Midbrain (tissue), 1 donor: ENCODE measurements around the gene KAT6B.

Experiments used
- DNase-seq: peaks from one replicate; lab custom pipeline; 2025; lab: John Stamatoyannopoulos, UW

KAT6B gene

DNA sequence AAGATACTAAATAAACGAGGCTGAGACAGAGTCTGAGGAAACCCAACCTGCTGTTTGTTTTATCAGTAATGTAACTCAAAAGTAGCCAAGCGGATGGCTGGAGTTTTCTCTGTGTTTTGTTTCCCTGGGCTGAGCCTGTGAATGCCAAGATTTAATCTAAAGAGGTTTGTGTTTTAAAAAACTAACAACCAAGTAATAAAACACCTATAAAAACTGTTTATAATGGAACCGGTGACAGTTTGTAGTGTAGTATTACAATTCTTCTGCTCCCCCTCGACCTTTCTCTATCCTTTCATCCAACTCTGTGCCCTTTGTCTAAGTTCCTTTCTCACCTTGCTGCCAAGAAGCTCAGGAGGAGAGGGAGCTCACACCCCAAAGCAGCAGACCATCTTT is 2.6 kb upstream of the KAT6B start:
- DNase-seq: no peak

DNA sequence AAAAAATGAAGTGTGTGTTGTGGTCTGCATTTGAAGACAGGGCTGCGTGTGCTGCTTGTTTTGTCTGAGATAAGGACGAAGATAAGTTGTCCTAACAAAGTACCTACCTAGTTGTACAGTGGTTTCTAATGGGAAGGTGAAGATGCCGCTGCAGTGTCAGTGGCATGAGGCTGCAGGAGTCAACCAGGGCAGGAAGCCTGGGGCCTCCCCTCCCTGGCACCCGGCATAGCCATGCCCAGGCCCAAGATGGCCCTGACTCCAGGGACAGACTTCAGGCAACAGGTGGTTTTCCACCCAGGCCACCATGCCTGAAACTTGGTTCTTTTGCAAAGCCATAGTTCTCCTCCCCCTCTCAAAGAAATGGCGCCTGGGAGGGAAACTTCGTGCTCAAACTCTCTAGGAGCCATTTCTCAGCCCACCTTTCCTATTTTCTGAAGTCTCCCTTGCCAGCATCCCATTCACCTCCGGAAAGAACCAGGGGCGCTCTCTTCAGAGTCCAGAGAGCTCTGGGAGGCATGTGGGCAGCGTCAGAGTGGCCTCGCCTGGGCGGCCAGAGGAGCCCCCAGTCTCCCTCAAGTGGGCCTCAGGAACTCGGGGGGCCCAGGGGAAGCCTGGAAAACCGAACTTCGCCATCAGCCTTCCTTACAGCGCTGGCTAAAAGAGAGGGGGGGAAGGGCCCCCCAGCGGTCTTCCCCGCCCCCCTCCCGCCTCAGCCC is 2.1 kb upstream of the KAT6B start:
- no peak for DNase-seq

DNA sequence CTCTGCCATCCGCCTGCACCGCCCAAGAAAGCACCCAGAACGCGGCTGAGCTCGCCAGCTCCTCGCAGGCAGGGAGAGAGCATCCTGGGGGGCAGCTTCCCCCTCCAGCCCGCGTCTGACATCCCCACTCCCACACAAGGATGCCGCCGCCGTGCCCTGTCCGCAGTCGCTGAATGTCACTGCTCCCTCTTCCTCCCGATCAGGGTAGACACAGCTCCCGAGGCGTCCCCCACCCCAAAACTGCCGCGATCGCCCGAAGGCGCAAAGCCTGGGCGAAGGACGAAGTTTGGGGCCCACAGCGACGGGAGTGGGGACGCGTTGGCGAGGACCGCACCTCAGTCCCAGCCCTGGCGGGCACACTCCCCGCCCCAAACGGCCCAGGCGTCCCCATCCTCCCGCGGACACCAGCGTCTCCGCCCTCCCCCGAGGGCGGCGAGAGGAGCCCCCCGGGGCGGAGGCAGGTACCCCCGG is 1.5 kb upstream of the KAT6B start:
- DNase-seq: peak; percentile 53

DNA sequence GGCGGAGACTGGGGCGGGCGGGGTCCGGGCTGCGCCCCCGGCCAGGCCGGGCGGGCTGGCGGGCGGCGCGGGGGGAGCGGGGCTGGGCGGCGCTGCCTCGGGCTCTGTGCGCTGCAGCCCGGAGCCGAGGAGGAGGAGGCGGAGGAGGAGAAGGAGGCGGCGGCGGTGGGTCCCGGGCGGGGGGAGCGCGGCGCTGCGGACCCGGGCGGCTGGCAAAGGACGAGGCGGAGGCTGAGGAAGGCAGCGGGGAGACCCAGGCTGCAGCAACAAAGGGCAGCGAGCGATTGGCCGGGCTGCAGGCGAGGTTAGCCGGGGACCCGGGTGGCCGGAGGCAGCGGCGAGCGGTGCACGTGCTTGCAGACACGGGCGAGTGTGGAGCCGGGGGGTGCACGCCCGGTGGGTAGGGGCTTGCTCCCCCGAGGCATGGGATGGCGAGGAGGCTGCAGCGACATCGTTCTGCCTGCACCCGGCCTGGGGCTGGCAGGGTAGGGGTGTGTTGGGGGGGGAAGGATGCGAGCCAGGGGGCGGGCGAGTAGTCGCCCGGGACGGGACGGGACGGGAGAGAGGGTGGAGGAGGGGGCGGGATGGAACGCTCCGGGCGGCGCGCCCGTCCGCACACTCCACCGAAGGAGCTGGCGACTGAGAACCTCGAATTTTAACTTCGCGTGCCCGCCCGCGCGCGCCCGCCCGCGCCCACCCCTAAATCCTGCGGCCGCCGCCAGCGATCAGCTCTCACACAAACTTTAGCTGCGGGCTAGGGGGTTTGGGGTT is 844 bp upstream of the KAT6B start:
- peak; percentile 71 for DNase-seq

DNA sequence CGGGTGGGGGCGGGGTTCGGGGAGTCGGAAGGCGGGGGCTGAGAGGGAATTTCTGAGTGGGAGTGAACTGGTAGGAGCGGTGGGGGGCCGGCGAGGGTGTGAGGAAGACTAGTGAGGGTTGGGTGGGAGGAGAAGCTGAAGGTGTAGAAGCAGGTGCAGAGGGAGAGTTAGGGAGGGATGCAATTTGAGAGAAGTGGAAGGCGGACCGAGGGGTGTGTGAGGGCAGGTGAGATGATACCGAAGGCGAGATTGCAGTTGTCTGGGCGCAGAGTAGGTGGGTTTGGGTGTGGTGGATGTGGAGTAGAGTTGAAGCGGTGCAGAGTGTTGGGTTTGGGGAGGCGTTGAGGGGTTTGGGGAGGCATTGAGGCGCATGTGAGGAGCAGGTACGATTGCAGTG is 643 bp downstream of the KAT6B start:
- no peak for DNase-seq

DNA sequence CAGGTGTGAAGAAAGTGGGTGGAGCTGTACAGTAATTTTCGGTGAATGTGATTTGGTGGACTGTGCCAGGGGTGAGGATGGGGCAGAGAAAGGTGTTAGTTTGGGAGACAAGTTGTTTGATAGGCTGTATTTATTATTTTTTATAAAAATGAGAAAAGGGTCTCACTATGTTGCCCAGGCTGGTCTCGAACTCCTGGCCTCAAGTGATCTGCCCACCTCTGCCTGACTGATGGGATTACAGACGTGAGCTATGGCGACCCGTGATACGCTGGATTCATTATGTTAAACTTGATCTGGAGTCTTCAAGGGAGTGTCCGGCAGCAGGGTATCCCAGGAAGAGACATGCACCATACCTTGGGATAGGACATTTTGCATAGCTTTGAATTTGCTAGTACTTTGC is 1.3 kb downstream of the KAT6B start:
- no peak for DNase-seq

DNA sequence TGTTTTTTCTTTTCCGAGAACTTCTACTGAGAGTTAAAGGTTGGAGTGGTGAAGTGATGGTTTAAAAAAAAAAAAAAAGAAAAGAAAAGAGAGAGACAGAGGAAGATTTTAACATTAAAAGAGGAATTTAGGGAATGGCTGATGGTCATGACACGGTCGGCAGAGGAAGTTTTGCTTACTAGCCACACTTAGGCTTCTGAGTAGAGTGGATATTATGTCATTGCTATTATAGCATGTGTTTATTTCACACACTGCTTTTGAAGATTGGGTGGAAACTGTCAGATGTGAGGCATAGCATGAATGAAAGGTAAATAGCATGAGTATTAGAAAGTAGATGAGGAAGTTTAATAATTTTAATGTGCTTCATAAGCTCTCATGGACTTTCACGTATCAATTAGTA is 2.5 kb downstream of the KAT6B start:
- DNase-seq: no peak

DNA sequence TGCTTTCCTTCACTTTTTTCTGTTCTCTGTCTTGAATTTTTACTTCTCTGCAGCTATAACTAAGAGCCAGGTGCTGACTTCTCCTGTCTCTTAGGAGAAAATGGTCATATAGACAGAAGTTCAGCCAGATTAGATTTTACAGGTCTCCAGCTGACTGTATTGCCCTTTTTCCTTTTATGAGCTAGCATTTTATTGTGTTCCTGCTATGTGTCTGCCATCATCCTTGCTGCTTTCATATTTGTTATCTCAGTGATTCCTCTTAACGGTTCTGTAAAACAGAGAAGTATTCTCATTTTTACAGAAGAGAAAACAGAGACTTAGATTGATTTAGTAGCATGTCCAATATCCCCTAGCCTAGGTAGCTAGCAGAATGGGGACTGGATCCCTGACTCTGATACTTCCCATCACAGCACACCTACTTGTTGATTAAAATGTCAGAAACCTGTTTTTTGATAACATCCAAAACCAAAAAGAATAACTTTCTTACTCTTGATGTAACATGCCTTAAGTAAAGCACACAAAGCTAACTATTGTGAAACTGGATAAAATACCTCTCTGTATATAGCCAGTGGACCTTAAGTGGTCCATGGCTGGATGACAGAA is 5.2 kb downstream of the KAT6B start:
- DNase-seq: no peak

DNA sequence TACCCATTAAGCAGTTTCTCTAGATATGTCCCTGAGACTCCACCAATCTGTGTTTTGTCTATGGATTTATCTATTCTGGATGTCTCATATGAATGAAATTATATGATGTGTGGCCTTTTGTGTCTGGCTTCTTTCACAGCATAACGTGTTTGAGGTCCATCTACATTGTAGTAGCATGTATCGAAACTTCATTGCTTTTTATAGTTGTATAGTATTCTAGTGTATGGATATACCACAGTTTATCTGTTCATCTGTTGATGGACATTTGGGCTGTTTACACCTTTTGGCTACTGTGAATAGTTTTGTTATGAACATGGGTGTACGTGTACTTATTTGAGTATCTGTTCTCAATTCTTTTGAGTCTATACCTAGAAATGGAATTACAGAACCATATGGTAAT is 9.6 kb downstream of the KAT6B start:
- DNase-seq: no peak

DNA sequence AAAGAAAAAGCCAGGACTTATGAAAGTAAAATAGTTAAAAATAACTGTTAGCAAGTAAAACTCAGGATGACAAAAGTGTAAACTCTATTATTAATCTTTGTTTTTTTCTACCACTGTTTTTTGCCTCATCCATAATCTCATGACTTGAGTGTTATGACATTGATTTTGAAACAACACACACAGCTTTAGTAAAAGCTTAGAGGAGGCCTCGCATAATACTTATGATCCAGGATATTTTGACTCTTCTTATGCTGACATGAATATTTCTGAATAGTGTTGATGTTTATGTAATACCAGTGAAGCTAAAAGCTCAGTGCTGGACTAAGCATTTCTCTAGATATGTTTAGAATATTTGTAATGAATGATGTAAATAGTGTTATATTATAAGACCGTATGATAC is 10.5 kb downstream of the KAT6B start:
- DNase-seq: no peak

DNA sequence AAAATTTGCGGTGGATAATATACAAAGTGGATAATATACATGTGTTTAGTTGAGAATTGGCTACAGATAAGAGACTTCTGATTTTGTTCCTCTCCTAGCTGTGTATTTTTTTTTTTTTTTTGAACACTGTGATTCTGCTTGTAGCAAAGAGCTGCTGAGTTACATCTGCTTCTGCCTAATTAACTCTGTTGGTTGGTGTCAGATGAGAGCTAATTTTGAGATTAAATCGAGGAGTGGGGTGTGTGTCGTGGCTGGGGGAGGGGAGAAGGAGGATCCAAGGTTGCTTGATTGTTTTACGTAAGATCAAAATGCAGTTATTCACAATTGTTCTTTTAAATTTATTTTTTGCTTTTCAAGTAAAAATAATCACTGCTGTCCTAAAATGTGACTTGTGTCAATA is 11.3 kb downstream of the KAT6B start:
- no peak for DNase-seq

DNA sequence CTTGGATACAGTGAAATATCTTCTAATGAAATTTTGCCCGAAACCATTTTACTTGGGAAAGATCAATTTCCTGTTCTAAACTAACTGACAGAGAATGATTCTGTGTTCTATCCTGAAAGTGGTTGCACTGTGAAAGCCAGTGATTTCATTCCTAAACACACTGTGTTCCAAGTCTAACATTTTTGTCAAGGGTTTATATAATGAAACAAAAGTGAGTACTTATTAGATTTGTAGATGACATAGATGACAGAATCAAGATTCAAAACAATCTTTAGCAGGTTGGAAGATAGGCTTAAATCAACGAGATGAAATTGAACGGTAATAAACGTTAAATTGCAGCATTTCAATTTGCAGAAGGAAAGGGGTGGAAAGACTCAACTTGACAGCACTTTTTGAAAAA is 13.3 kb downstream of the KAT6B start:
- DNase-seq: no peak

DNA sequence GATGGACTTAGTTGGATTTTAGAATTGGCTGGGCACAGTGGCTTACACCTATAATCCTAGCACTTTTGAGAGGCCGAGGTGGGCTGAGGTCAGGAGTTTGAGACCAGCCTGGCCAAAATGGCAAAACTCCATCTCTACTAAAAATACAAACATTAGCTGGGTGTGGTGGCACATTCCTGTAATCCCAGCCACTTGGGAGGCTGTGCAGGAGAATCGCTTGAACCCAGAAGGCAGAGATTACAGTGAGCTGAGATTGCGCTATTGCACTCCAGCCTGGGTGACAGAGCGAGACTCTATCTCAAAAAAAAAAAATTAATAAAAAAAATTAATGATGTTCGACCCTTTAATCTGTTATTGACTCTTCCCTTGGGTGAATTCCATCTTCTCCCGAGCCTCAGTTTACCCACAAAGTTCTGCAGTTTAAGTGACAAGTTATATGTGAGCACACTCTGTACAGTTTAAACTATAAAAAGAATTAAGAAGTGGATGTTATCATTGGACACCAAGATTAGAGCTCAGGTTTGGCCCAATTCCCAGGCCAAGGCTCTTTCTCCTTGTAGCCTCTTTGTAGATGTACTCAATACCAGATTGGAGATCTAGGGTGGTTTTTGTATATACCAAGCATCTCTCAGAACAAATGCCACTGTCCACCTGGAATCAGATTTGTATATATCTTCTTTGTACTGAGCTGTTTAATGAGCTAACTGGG is 15.0 kb downstream of the KAT6B start:
- DNase-seq: no peak

DNA sequence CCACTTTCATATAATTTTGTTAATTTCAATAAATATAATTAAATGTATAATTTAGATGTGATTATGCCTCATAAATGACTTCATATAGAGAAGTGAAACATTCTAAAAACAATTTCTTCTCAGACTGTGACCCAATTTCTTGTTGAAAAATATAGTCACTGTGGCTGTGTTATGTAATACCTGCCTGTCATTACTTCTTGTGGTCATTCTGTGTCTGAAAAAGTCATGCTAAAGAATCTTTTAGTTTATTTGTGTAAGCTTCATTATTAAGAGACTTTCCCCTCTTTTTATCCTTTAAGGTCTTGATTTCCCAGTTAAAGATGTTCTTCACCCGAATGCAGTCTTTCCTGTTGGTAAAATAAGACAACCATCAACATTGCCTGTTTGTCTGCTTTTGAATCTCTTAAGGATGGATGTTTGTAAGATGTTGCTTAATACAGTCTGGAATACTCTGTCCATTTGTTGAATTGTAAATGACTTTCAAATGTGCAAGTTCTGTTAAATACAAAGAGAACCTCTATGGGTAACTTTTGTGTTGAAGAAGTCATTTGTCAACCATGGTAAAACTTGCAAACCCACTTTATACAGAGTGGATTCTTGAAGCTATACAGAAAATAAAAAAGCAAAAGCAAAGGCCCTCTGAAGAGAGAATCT is 16.0 kb downstream of the KAT6B start:
- no peak for DNase-seq

DNA sequence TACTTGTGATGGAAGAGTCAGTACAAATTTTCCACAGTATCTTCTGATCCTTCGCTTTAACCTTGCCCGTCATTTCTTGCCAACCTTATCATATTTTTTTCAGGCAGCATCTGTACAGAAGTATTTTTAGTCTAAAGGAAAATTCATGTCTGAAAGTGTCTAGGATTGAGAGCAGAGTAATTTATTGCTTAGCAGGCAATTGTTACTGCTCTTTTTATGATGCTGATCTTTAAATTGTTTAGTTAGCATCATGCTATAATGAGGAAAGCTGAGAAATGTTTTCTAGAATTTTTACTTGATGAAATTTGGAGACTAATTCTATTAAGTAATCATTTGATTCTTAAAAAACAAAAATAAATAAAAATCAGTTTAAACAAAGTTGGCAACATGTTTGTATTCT is 20.6 kb downstream of the KAT6B start:
- DNase-seq: no peak

DNA sequence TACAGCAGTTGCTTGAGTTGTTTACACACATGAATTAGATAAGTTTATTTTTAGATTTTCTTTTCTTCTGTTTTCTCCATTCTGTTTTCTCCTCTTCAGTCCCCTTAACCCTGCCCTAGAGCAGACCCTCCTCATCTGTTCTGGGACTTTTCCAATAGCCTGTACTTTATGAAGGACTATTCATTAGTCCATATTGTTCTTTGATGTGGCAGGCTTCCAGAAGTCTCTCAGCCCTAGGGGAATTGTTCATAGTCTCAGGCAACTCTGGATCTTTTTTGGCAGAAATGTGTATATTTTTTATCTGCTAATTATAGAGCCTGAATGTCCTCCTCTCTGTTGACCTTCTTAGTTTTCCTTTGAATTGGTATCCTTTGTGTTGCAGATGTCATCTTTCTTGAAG is 25.4 kb downstream of the KAT6B start:
- DNase-seq: no peak

DNA sequence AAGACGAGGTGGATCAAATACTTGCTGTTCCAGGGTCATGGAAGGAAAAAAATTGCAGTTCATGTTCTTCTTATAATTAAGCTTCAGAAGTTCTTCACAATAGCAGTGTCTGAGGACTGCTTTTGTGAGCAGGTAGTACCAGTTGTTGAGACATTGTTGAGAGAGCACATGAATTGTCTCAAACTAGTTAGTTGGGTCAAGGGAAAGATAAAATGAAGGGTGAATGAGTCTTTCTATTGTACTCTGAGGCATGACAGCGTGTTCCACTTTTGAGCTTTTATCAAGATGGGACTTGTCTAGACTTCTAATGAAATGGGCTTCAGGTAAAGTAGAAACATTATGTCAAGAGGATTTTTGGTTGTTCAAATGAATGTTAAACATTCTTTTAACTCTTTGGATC is 26.0 kb downstream of the KAT6B start:
- no peak for DNase-seq

DNA sequence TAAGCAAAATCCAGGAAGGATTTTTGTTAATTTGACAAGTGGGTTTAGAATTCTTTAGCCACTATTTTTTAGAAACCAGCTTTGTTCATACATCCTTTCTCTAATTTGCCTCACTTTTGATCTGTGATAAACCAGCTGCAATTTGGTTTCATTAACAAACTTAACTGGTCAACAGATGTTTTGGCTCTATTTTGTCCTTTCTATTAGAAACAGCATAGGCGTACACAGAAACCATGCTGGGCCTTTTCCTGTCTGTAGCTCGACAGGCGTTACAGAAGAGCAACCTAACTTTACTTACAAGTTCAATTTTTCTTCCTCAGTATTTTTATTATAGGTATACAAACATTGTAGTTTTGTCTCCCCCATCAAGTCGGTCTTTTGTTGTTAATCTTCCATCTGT is 28.2 kb downstream of the KAT6B start:
- no peak for DNase-seq

DNA sequence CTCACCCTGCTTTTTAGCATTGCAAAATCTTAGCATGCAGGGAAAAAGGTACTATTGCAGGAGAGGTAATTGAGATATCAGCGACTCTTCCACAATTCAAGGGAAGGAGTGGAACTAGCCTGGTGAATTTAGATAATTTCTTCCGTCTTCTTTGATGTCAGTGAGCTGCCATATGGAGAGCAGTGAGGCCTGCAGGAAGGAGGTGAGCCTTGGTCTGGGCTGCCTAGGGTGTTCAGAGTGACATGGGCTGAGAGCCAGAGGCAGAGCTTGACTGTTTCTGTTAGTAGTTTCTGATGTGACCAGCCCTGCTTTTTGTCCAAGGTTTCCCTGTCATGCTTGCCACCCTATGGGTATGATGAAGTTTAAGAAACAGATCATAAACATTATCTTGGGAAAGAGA is 28.6 kb downstream of the KAT6B start:
- no peak for DNase-seq

DNA sequence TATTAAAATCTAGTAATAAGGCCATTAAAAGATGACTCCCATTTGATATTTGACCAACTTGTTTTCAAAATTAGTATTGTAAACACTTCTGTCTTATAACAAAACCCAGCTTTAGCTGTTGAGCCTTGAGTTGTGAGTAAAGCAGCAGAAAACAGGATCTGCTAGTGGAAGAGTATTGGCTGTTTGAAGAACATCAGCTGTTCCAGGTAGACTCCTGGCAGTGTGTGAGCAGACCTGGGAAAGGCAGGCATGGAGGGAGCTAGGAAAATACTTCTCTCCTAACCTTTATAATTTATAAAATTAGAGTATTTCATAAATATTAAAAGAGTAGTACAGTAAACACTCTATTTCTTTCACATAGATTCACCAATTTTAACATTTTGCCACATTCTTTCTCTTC is 29.0 kb downstream of the KAT6B start:
- DNase-seq: no peak

DNA sequence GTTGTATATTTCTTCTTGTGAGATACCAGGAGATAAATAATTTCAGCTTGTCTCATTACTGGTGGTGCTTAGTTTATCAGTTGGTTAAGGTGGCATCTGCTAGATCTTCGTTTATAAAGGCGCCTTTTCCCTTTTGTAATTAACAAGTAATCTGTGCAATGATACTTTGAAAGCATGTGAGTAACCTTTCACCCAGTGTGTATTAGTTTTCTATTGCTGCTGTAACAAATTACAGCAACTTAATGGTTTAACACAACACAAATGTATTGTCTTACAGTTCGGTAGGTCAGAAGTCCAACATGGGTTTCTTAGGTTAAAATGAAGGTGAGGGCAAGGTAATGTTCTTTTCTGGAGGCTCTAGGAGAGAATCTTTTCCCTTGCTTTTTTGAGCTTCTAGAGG is 30.5 kb downstream of the KAT6B start:
- no peak for DNase-seq

DNA sequence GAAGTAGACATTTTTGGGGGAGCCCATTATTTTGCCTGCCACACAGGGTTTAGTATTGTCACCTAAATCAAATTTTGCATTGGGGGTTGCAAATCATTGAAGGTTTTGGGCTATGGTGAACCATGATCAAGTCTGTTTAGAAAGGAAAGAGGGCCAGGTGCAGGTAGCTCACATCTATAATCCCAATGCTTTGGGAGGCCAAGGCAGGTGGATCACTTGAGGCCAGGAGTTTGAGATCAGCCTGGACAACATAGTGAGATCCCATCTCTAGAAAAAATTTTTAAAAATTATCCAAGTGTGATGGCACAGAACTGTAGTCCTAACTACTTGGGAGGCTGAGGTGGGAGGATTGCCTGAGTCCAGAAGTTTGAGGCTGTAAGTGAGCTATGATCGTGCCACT is 31.2 kb downstream of the KAT6B start:
- DNase-seq: no peak
